SK-N-SH (cell line): ENCODE measurements around the gene KAT6B.
"Not testable (repeated sequence)": the region's sequence is repeated elsewhere in the genome, so short reads cannot be mapped to it uniquely, and the experiment has no call there.

Experiments
- EZH2phosphoT487 ChIP-seq: fragments of 200-600 bp; sonication (generic); IDR thresholded peaks from 2 replicates; pipeline ENCODE4 v1.6.1; 2017; ENCODE audit warnings: low read depth, mixed run types, mild to moderate bottlenecking, antibody characterized with exemption, moderate library complexity, borderline replicate concordance
- POLR2AphosphoS5 ChIP-seq: IDR thresholded peaks from 2 replicates; pipeline ENCODE4 v1.6.1; 2012; ENCODE audit warnings: low read depth, low read length
- TF ChIP-seq, protein P1 (sequence below): fragments of 200-600 bp; sonication (generic); IDR thresholded peaks from 2 replicates; pipeline ENCODE4 v1.6.1; 2017; ENCODE audit warnings: antibody characterized with exemption, mild to moderate bottlenecking, moderate library complexity

DNA sequence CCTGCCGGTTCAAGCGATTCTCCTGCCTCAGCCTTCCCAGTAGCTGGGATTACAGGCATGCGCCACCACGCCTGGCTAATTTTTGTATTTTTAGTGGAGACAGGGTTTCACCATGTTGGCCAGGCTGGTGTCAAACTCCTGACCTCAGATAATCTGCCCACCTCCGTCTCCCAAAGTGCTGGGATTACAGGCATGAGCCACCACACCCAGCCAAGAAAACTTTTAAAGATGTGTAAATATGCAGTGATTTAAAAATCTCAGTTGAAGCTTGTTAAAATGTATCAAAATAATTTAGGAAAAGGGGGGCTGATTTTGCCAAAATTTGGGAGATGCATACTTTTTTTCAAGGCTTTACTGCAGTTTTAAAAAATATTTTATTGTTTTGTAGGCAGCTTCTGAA, 50.7 kb downstream of the KAT6B start:
- not testable (repeated sequence) for TF ChIP-seq EZH2phosphoT487, POLR2AphosphoS5
- TF ChIP-seq, protein P1, sequence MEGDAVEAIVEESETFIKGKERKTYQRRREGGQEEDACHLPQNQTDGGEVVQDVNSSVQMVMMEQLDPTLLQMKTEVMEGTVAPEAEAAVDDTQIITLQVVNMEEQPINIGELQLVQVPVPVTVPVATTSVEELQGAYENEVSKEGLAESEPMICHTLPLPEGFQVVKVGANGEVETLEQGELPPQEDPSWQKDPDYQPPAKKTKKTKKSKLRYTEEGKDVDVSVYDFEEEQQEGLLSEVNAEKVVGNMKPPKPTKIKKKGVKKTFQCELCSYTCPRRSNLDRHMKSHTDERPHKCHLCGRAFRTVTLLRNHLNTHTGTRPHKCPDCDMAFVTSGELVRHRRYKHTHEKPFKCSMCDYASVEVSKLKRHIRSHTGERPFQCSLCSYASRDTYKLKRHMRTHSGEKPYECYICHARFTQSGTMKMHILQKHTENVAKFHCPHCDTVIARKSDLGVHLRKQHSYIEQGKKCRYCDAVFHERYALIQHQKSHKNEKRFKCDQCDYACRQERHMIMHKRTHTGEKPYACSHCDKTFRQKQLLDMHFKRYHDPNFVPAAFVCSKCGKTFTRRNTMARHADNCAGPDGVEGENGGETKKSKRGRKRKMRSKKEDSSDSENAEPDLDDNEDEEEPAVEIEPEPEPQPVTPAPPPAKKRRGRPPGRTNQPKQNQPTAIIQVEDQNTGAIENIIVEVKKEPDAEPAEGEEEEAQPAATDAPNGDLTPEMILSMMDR: not testable (repeated sequence)
